K562 (cell line): ENCODE data around the gene VARS1. TPM values are rescaled to one million over a fixed set of nuclear protein-coding genes. Genes with fewer than 3 reads are reported as not detected.

ENCODE experiments used
- BRD4 ChIP-seq: fragments of 200-600 bp; sonication (generic); IDR thresholded peaks from 2 replicates; pipeline ENCODE4 v1.6.1; 2017; ENCODE audit warnings: inconsistent platforms
- CEBPZ ChIP-seq: fragments of 150-350 bp; IDR thresholded peaks from 2 replicates; pipeline ENCODE4 v1.6.1; 2014; ENCODE audit warnings: low read depth, mild to moderate bottlenecking, low read length, borderline replicate concordance
- EWSR1 ChIP-seq: fragments of 450-650 bp; IDR thresholded peaks from 2 replicates; pipeline ENCODE4 v1.6.1; 2018; ENCODE audit warnings: borderline replicate concordance, mild to moderate bottlenecking, low read depth, moderate library complexity; ENCODE audit not compliant: partially characterized antibody
- NELFE ChIP-seq: IDR thresholded peaks from 2 replicates; pipeline ENCODE4 v1.6.1; 2011; ENCODE audit warnings: mild to moderate bottlenecking; ENCODE audit not compliant: insufficient read depth, insufficient read length
- NRF1 ChIP-seq, 2 experiments: fragments of 450-650 bp; IDR thresholded peaks in 1 of 2; conservative IDR thresholded peaks in 1 of 2; 2 replicates each; pipeline ENCODE4 v1.6.1; 2014; ENCODE audit warnings: mild to moderate bottlenecking in 2 of 2
- ZBED1 ChIP-seq: IDR thresholded peaks from 2 replicates; pipeline ENCODE4 v1.6.1; 2014
- ZFP30 ChIP-seq: fragments of 250-450 bp; sonication (Bioruptor Pico); IDR thresholded peaks from 2 replicates; pipeline ENCODE4 v1.8.0; 2022; ENCODE audit warnings: moderate library complexity, mild to moderate bottlenecking, inconsistent platforms, borderline replicate concordance
- ZNF134 ChIP-seq: fragments of 250-450 bp; sonication (Bioruptor Pico); conservative IDR thresholded peaks from 2 replicates; pipeline ENCODE4 v1.4.0; 2020
- ZNF263 ChIP-seq: sonication (generic); formaldehyde crosslinking; IDR thresholded peaks from 2 replicates; pipeline ENCODE4 v1.8.0; 2022; ENCODE audit warnings: mild to moderate bottlenecking, missing genetic modification reagents, borderline replicate concordance
- ZNF318 ChIP-seq, 2 experiments: fragments of 450-650 bp; IDR thresholded peaks; 2 replicates each; pipeline ENCODE4 v1.6.1; 2016; ENCODE audit warnings: mild to moderate bottlenecking in 2 of 2, borderline replicate concordance in 1 of 2, low read depth in 1 of 2, moderate library complexity in 1 of 2
- ZNF511 ChIP-seq: sonication (generic); formaldehyde crosslinking; IDR thresholded peaks from 2 replicates; pipeline ENCODE4 v1.8.0; 2022; ENCODE audit warnings: mild to moderate bottlenecking, missing genetic modification reagents
- polyA plus RNA-seq, 8 experiments: library from polyadenylated mRNA; depleted of rRNA in 4 of 8; stranded (reverse) in 5 of 8; unstranded in 3 of 8; fragments of >200 nt; fragmentation: Nextera tagmentation in 2 of 8; fragmentation: Illumina TruSeq in 1 of 8; extraction: Ambion mirVana in 2 of 8; extraction: Trizol in 1 of 8; gene quantifications; 2 replicates each; pipeline versions ENCODE4 v1.2.1 to v1.2.3, GENCODE V29; 2011 to 2014; ENCODE audit warnings: inconsistent platforms in 1 of 8, missing spikeins in 1 of 8
- total RNA-seq, 7 experiments: library from RNA; depleted of rRNA in 6 of 7; stranded (reverse); fragments of >200 nt in 6 of 7; fragmentation: Illumina TruSeq in 2 of 7; extraction: Trizol in 2 of 7; gene quantifications; 2 replicates each; pipeline versions ENCODE4 v1.2.1 to v1.2.3, GENCODE V29; 2011 to 2021; ENCODE audit warnings: low replicate concordance in 1 of 7
- TF ChIP-seq, protein P1 (sequence below): fragments of 250-450 bp; sonication (Bioruptor Pico); IDR thresholded peaks from 2 replicates; pipeline ENCODE4 v1.8.0; 2022; ENCODE audit warnings: moderate library complexity, mild to moderate bottlenecking, inconsistent platforms

VARS1 gene
- total and polyA plus RNA-seq, 9 of the 15 experiments (the other 6 are each of a cell fraction or from before 2014, with no cell fraction given) = 2.9 to 488 (median 130) TPM

GRCh38 chr6:31836474-31837368 is 41.2 kb upstream of the VARS1 start (continued):
- TF ChIP-seq NELFE (no peak), ZFP30 (CRISPR knock-in tag) (no peak), ZNF511 (CRISPR knock-in tag) (no peak), NRF1 (conservative IDR thresholded peaks at IDR 0.05 in 1 of 2, IDR thresholded peaks at IDR 0.05 in 1 of 2) (peak in 1 of 2 experiments; percentile 5; a peak in 1 of 4 replicates), ZNF318 (IDR thresholded peaks at IDR 0.05; ENCODE audit: borderline replicate concordance in 1 of 2, low read depth in 1 of 2) (no peak), ZNF263 (CRISPR knock-in tag) (0 out of 2 replicates have a peak, but pooled peaks have one; percentile 33), ZBED1 (no peak), BRD4 (0 out of 2 replicates have a peak, but pooled peaks have one; percentile 30), CEBPZ (0 out of 2 replicates have a peak, but pooled peaks have one; percentile 4), EWSR1 (no peak), ZNF134 (CRISPR knock-in tag) (no peak)
- TF ChIP-seq, protein P1, sequence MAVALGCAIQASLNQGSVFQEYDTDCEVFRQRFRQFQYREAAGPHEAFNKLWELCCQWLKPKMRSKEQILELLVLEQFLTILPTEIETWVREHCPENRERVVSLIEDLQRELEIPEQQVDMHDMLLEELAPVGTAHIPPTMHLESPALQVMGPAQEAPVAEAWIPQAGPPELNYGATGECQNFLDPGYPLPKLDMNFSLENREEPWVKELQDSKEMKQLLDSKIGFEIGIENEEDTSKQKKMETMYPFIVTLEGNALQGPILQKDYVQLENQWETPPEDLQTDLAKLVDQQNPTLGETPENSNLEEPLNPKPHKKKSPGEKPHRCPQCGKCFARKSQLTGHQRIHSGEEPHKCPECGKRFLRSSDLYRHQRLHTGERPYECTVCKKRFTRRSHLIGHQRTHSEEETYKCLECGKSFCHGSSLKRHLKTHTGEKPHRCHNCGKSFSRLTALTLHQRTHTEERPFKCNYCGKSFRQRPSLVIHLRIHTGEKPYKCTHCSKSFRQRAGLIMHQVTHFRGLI (CRISPR knock-in tag) = no peak
